Fibroblast of lung (primary cell): Measurements from ENCODE around the gene GUCY2C. TPM values are rescaled to one million over a fixed set of nuclear protein-coding genes. Genes with fewer than 3 reads are reported as not detected.

ENCODE experiments used
- DNase-seq, 2 donors: peaks; one replicate each; pipeline versions ENCODE4 v3.0.0 to v3.0.0-alpha.2; 2010; ENCODE audit warnings: low read depth in 2 of 2
- H2AFZ ChIP-seq: 2 replicates; pipeline ENCODE4 v1.5.1; 2012; ENCODE audit warnings: low read length, control low read depth, inconsistent platforms
- H3K27ac ChIP-seq: 2 replicates; pipeline ENCODE4 v1.5.1; 2011; ENCODE audit warnings: low read length, control low read depth; ENCODE audit not compliant: insufficient read depth
- H3K27me3 ChIP-seq: 2 replicates; pipeline ENCODE4 v1.5.1; 2011; ENCODE audit warnings: mild to moderate bottlenecking, low read length; ENCODE audit not compliant: control insufficient read depth, insufficient read depth
- H3K36me3 ChIP-seq: 2 replicates; pipeline ENCODE4 v1.5.1; 2011; ENCODE audit warnings: low read length; ENCODE audit not compliant: control insufficient read depth, insufficient read depth
- H3K4me1 ChIP-seq: 2 replicates; pipeline ENCODE4 v1.5.1; 2011; ENCODE audit warnings: low read length; ENCODE audit not compliant: control insufficient read depth, insufficient read depth; ENCODE audit errors: extremely low read depth
- H3K4me2 ChIP-seq: 2 replicates; pipeline ENCODE4 v1.5.1; 2011; ENCODE audit warnings: low read length, control low read depth; ENCODE audit not compliant: insufficient read depth; ENCODE audit errors: extremely low read depth
- H3K4me3 ChIP-seq, 4 experiments: fragments of 200-600 bp in 1 of 4; sonication (generic) in 1 of 4; replicated peaks in 1 of 4; 2 replicates each; pipeline ENCODE4 v1.5.1; 2011 to 2016; ENCODE audit warnings: low read length in 4 of 4, low read depth in 3 of 4, mild to moderate bottlenecking in 3 of 4, control low read depth in 2 of 4, inconsistent platforms in 1 of 4, mixed read lengths in 1 of 4; ENCODE audit not compliant: insufficient read depth in 1 of 4; ENCODE audit errors: control extremely low read depth in 1 of 4
- H3K79me2 ChIP-seq: 2 replicates; pipeline ENCODE4 v1.5.1; 2012; ENCODE audit warnings: mild to moderate bottlenecking, low read length, inconsistent platforms; ENCODE audit not compliant: control insufficient read depth, insufficient read depth
- H3K9ac ChIP-seq: 2 replicates; pipeline ENCODE4 v1.5.1; 2011; ENCODE audit warnings: mild to moderate bottlenecking, low read length, control low read depth; ENCODE audit not compliant: insufficient read depth
- H3K9me3 ChIP-seq: 2 replicates; pipeline ENCODE4 v1.5.1; 2012; ENCODE audit warnings: low read depth, low read length; ENCODE audit not compliant: control insufficient read depth, insufficient read depth
- H4K20me1 ChIP-seq: 2 replicates; pipeline ENCODE4 v1.5.1; 2011; ENCODE audit warnings: low read length; ENCODE audit not compliant: control insufficient read depth, insufficient read depth; ENCODE audit errors: extremely low read depth
- EZH2 ChIP-seq: IDR thresholded peaks from 2 replicates; pipeline ENCODE4 v1.5.1; 2012; ENCODE audit warnings: low read length, control low read depth, mild to moderate bottlenecking; ENCODE audit errors: missing control alignments
- polyA plus RNA-seq, 2 donors: library from polyadenylated mRNA; depleted of rRNA in 1 of 2; stranded (reverse) in 1 of 2; unstranded in 1 of 2; fragments of >200 nt; gene quantifications; 2 replicates each; pipeline ENCODE4 v1.2.1, GENCODE V29; 2011 to 2012; ENCODE audit warnings: missing spikeins in 1 of 2
- total RNA-seq: library from RNA; depleted of rRNA; stranded (reverse); fragments of >200 nt; gene quantifications from 2 replicates; pipeline ENCODE4 v1.2.1, GENCODE V29; 2014
- TF ChIP-seq, protein P1 (sequence below), 2 donors: IDR thresholded peaks in 1 of 2; conservative IDR thresholded peaks in 1 of 2; 1 replicate in 1 of 2; 2 replicates in 1 of 2; pipeline ENCODE4 v1.5.1; 2011 to 2012; ENCODE audit warnings: low read length in 2 of 2, control low read depth in 1 of 2, inconsistent platforms in 1 of 2, low read depth in 1 of 2, mild to moderate bottlenecking in 1 of 2

The GUCY2C gene
- total and polyA plus RNA-seq, 2 donors (not counting 1 experiment from before 2014, with no cell fraction given): 0.02 TPM; not detected in 1

DNA sequence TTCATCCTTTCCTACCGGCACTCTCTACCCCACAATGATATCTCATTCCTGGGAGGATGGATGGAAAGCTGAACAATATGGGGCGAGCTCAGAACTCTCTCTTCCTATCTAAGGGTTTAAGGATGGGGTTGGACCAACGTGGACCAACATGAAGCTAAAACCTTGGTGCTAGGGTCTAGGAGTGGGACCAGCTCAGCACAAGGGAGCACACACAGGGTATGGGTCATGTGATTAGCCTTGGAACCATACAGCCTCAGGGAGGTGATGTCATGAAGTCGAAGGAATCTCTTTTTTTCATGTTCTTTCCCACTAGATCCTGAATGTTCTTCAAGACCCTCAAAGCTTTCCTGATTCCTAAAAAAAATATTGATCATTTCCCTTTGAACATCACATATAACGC, 3.3 kb downstream of the GUCY2C start:
- Histone ChIP-seq H3K4me2 (no peak overlapping the region), H3K27ac (no peak overlapping the region), H3K9ac (no peak overlapping the region), H3K79me2 (no peaks in the 10 kb centered on the region), H3K4me3 (no peak overlapping the region), H3K27me3 (no peaks in the 10 kb centered on the region), H3K4me1 (no peaks in the 10 kb centered on the region), H2AFZ (no peak overlapping the region), H4K20me1 (no peaks in the 10 kb centered on the region), H3K9me3 (no peaks in the 10 kb centered on the region), H3K36me3 (no peaks in the 10 kb centered on the region)
- no peak for DNase-seq
- no peak for TF ChIP-seq EZH2
- TF ChIP-seq, protein P1, sequence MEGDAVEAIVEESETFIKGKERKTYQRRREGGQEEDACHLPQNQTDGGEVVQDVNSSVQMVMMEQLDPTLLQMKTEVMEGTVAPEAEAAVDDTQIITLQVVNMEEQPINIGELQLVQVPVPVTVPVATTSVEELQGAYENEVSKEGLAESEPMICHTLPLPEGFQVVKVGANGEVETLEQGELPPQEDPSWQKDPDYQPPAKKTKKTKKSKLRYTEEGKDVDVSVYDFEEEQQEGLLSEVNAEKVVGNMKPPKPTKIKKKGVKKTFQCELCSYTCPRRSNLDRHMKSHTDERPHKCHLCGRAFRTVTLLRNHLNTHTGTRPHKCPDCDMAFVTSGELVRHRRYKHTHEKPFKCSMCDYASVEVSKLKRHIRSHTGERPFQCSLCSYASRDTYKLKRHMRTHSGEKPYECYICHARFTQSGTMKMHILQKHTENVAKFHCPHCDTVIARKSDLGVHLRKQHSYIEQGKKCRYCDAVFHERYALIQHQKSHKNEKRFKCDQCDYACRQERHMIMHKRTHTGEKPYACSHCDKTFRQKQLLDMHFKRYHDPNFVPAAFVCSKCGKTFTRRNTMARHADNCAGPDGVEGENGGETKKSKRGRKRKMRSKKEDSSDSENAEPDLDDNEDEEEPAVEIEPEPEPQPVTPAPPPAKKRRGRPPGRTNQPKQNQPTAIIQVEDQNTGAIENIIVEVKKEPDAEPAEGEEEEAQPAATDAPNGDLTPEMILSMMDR (conservative IDR thresholded peaks at IDR 0.05 in 1 of 2, IDR thresholded peaks at IDR 0.05 in 1 of 2; ENCODE audit: low read depth in 1 of 2, low read length in 2 of 2): no peak

DNA sequence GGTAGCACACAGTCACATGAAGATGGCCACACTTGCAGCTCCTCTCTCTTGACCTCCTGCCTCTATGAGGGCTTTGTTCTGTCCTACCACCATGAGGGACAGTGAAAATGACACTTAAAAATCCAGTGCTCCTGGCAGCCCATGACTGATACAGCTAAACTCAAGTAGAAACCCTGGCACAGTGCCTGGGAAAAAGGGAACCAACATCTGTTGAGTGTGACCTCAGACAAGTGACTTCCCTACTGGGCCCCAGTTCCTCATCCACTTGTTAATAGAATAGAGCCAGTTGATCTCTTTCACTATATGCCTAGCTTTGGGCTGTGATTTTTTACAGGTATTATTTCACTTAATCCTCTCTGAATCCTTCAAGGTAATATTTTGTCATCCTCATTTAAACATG, 4.8 kb downstream of the GUCY2C start:
- Histone ChIP-seq H3K79me2 (no peaks in the 10 kb centered on the region), H3K27ac (no peak overlapping the region), H4K20me1 (no peaks in the 10 kb centered on the region), H3K9me3 (no peaks in the 10 kb centered on the region), H3K9ac (no peak overlapping the region), H3K4me1 (no peaks in the 10 kb centered on the region), H3K27me3 (no peaks in the 10 kb centered on the region), H2AFZ (no peak overlapping the region), H3K4me3 (no peak overlapping the region), H3K36me3 (no peaks in the 10 kb centered on the region), H3K4me2 (no peak overlapping the region)
- DNase-seq: no peak
- TF ChIP-seq, protein P1 (conservative IDR thresholded peaks at IDR 0.05 in 1 of 2, IDR thresholded peaks at IDR 0.05 in 1 of 2; ENCODE audit: low read depth in 1 of 2, low read length in 2 of 2): no peak
- TF ChIP-seq EZH2: no peak

DNA sequence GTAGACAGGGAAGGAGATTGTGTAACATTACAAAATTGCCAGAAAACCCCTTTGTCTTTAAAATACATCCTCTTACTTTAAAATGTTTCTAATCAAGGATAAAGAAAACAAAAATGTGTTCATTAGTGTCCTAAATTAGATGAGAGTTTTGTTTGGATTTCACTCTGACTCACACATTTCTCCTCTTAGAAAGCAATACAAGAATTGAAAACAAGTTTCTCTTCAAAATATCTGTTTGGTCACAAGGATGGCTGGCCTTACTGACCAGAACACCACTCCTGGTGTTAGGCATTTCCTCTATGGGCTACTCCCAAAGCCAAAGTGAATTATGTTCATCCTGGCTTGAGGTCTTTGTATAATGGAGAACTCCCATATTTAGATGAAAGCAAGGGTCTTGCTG, 6.4 kb downstream of the GUCY2C start:
- H3K27me3 ChIP-seq: no peaks in the 10 kb centered on the region
- H4K20me1 ChIP-seq: no peaks in the 10 kb centered on the region
- no peaks in the 10 kb centered on the region for H3K79me2 ChIP-seq
- no peak overlapping the region for H3K4me3 ChIP-seq
- no peak overlapping the region for H2AFZ ChIP-seq
- H3K4me2 ChIP-seq: no peak overlapping the region
- H3K9ac ChIP-seq: no peak overlapping the region
- no peaks in the 10 kb centered on the region for H3K4me1 ChIP-seq
- DNase-seq: no peak
- TF ChIP-seq, protein P1 (conservative IDR thresholded peaks at IDR 0.05 in 1 of 2, IDR thresholded peaks at IDR 0.05 in 1 of 2; ENCODE audit: low read depth in 1 of 2, low read length in 2 of 2): no peak
- TF ChIP-seq EZH2: no peak
- no peaks in the 10 kb centered on the region for H3K9me3 ChIP-seq
- no peaks in the 10 kb centered on the region for H3K36me3 ChIP-seq
- H3K27ac ChIP-seq: no peak overlapping the region
